Colonic mucosa (tissue), 4 donors: ENCODE data around the gene SVIL. TPM values are rescaled to one million over a fixed set of nuclear protein-coding genes. Genes with fewer than 3 reads are reported as not detected.

Source experiments
- DNase-seq: peaks from one replicate; pipeline ENCODE4 v3.0.0-alpha.2; 2020
- H3K27ac ChIP-seq: fragments of 200-600 bp; one replicate; pipeline ENCODE4 v1.8.0; 2021
- H3K27me3 ChIP-seq: fragments of 200-600 bp; one replicate; pipeline ENCODE4 v1.8.0; 2021
- H3K36me3 ChIP-seq: fragments of 200-600 bp; one replicate; pipeline ENCODE4 v1.8.0; 2021
- H3K4me1 ChIP-seq: fragments of 200-600 bp; one replicate; pipeline ENCODE4 v1.8.0; 2021; ENCODE audit warnings: mild to moderate bottlenecking
- H3K4me3 ChIP-seq: fragments of 200-600 bp; one replicate; pipeline ENCODE4 v1.8.0; 2021
- H3K9ac ChIP-seq, 2 donors: one replicate each; pipeline ENCODE4 v1.7.0; 2013; ENCODE audit warnings: control low read depth in 2 of 2, low read depth in 2 of 2, low read length in 2 of 2
- H3K9me3 ChIP-seq: fragments of 200-600 bp; one replicate; pipeline ENCODE4 v1.8.0; 2021
- CTCF ChIP-seq: fragments of 200-600 bp; IDR thresholded peaks from one replicate; pipeline ENCODE4 v1.8.0; 2022; ENCODE audit warnings: antibody characterized with exemption, mild to moderate bottlenecking
- intact Hi-C: fragments of 100-400 bp; cut with DNase I; formaldehyde crosslinking; loops from one replicate; pipeline ENCODE4 v1.14.1; 2022
- total RNA-seq, 2 donors: library from RNA; stranded (reverse); fragmentation: NEBNext Ultra II Directional in 1 of 2; extraction: Animal tissue kit (Norgen Biotek cat#: 25700) in 1 of 2; gene quantifications; one replicate each; pipeline ENCODE4 v1.2.1, GENCODE V29; 2021
- donor health status: healthy.
- donor health status: DM: no; HTN: no; CAD: no.
- donor health status: DM: no; HTN: no; CAD: no.

Gene SVIL
- total RNA-seq, 2 donors from 2014 or later, result 62.6 to 132 TPM

GRCh38 chr10:29472301-29473086, 162.3 kb downstream of the SVIL start:
- no peak overlapping the region for H3K9ac ChIP-seq
- no peak for TF ChIP-seq CTCF
- no peaks in the 10 kb centered on the region for H3K4me1 ChIP-seq
- H3K4me3 ChIP-seq, result no peak overlapping the region
- H3K27me3 ChIP-seq, result no peaks in the 10 kb centered on the region
- DNase-seq, result no peak
- intact Hi-C loops, result no loop called here
- no peak overlapping the region for H3K27ac ChIP-seq
- no peaks in the 10 kb centered on the region for H3K9me3 ChIP-seq
- peaks cover 4% of the 10 kb centered on the region for H3K36me3 ChIP-seq

GRCh38 chr10:29471544-29471859, 163.3 kb downstream of the SVIL start:
- no peak for DNase-seq
- Histone ChIP-seq H3K27ac (no peak overlapping the region), H3K4me1 (no peaks in the 10 kb centered on the region), H3K9ac (no peak overlapping the region), H3K36me3 (peaks cover 4% of the 10 kb centered on the region), H3K9me3 (no peaks in the 10 kb centered on the region), H3K27me3 (no peaks in the 10 kb centered on the region), H3K4me3 (no peak overlapping the region)
- TF ChIP-seq CTCF, result no peak
- intact Hi-C loops, result no loop called here

- Histone ChIP-seq H3K9me3 (no peaks in the 10 kb centered on the region), H3K36me3 (peaks cover 4% of the 10 kb centered on the region), H3K27me3 (no peaks in the 10 kb centered on the region), H3K27ac (no peak overlapping the region), H3K4me3 (no peak overlapping the region), H3K9ac (no peak overlapping the region), H3K4me1 (no peaks in the 10 kb centered on the region)
- intact Hi-C loops, result no loop called here
- no peak for DNase-seq
- TF ChIP-seq CTCF, result no peak
These were observed 163.8 kb downstream of the SVIL start for GRCh38 chr10:29470843-29471543.

GRCh38 chr10:29470355-29470705, 164.4 kb downstream of the SVIL start:
- TF ChIP-seq CTCF, result no peak
- Histone ChIP-seq H3K9ac (no peak overlapping the region), H3K27ac (no peak overlapping the region), H3K9me3 (no peaks in the 10 kb centered on the region), H3K27me3 (no peaks in the 10 kb centered on the region), H3K4me3 (no peak overlapping the region), H3K36me3 (peaks cover 6% of the 10 kb centered on the region), H3K4me1 (no peaks in the 10 kb centered on the region)
- DNase-seq, result no peak
- intact Hi-C loops, result no loop called here

- Histone ChIP-seq H3K4me3 (no peak overlapping the region), H3K36me3 (peaks cover 12% of the 10 kb centered on the region), H3K9me3 (no peaks in the 10 kb centered on the region), H3K27me3 (no peaks in the 10 kb centered on the region), H3K4me1 (no peaks in the 10 kb centered on the region), H3K9ac (no peak overlapping the region), H3K27ac (no peak overlapping the region)
- DNase-seq, result no peak
- no peak for TF ChIP-seq CTCF
- intact Hi-C loops, result no loop called here
These were observed 165.1 kb downstream of the SVIL start for GRCh38 chr10:29469481-29470354.
